Vagina (tissue), 2 donors: ENCODE results near the gene ZNF83.

Source experiments
- CTCF ChIP-seq, 3 experiments: fragments of 450-650 bp in 2 of 3; fragments of 200-600 bp in 1 of 3; sonication (generic) in 1 of 3; IDR thresholded peaks; one replicate each; pipeline ENCODE4 v1.5.1; 2017 to 2019; ENCODE audit warnings: antibody characterized with exemption in 3 of 3, mild to moderate bottlenecking in 2 of 3, moderate library complexity in 2 of 3
- POLR2AphosphoS5 ChIP-seq, 2 donors: sonication (generic); formaldehyde crosslinking; IDR thresholded peaks; one replicate each; pipeline ENCODE4 v1.9.0; 2017; ENCODE audit warnings: antibody characterized with exemption in 2 of 2, mild to moderate bottlenecking in 2 of 2, low read depth in 1 of 2; ENCODE audit not compliant: insufficient read depth in 1 of 2

GRCh38 chr19:52658595-52658994 is 20.4 kb upstream of the ZNF83 start:
- TF ChIP-seq CTCF (IDR thresholded peaks at IDR 0.05): no peak
- no peak for TF ChIP-seq POLR2AphosphoS5 (IDR thresholded peaks at IDR 0.05; ENCODE audit: insufficient read depth in 1 of 2, low read depth in 1 of 2)
